Suprapubic skin (tissue), 3 donors: ENCODE data around the gene GPR150.

Experiments used
- CTCF ChIP-seq, 2 donors: fragments of 200-600 bp in 1 of 2; fragments of 450-650 bp in 1 of 2; sonication (generic) in 1 of 2; IDR thresholded peaks; one replicate each; pipeline ENCODE4 v1.5.1; 2016 to 2019; ENCODE audit warnings: antibody characterized with exemption in 2 of 2, mild to moderate bottlenecking in 1 of 2, moderate library complexity in 1 of 2
- POLR2A ChIP-seq, 2 donors: fragments of 450-650 bp; IDR thresholded peaks; one replicate each; pipeline ENCODE4 v1.6.1; 2017; ENCODE audit warnings: antibody characterized with exemption in 2 of 2, mild to moderate bottlenecking in 2 of 2, moderate library complexity in 2 of 2

GRCh38 chr5:95631255-95631958 lies 11.5 kb downstream of the GPR150 start:
- TF ChIP-seq CTCF (IDR thresholded peaks at IDR 0.05) (no peak), POLR2A (IDR thresholded peaks at IDR 0.05) (no peak)
